ENCODE results near the gene HDAC9. TPM values are rescaled to one million over a fixed set of nuclear protein-coding genes. Genes with fewer than 3 reads are reported as not detected.

Gene HDAC9
- total and polyA plus RNA-seq, 8 donors, result 1.3 to 12.3 (median 3.5) TPM

DNA sequence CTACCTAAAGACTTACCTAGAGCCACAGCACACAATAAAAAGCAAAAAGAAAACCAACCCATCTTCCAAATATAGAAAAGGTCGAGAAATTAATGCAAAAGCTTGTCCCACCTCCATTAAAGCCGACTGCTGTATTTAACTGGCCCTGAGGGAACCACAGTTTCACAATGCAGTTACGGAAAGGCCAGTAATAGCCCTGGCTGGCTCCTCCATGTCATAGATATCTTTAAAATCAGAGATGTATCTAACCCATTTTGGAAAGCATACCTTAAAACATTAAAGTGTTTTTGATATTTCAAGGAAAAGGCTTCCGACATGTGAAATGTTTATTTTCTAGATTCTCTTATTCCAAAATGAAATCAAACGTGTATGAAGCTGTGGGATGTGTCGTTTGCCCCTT lies 23.0 kb downstream of the HDAC9 start:
- H3K27ac ChIP-seq, result no peak overlapping the region
- FAIRE-seq (no peak), DNase-seq (no peak), ATAC-seq (no peak)
- H3K9me3 ChIP-seq, result peaks cover 0 to 3% (median 0%) of the 10 kb centered on the region in 4 donors
- H3K27me3 ChIP-seq, result no peaks in the 10 kb centered on the region
- no peaks in the 10 kb centered on the region for H3K36me3 ChIP-seq
- TF ChIP-seq CTCF (IDR thresholded peaks at IDR 0.05), result no peak
- H3K4me1 ChIP-seq, result no peaks in the 10 kb centered on the region
- no peak overlapping the region for H3K4me3 ChIP-seq
- intact Hi-C loops (cut with DNase I), result no loop called here
- 62 to 77% methylated on average over 6 of the region's 6 CpGs for WGBS, 2 donors

GRCh38 chr7:18520450-18521235 lies 25.1 kb downstream of the HDAC9 start:
- Histone ChIP-seq H3K27me3 (no peaks in the 10 kb centered on the region), H3K27ac (no peak overlapping the region), H3K36me3 (no peaks in the 10 kb centered on the region), H3K9me3 (peaks cover 0 to 3% (median 0%) of the 10 kb centered on the region in 4 donors), H3K4me3 (no peak overlapping the region), H3K4me1 (no peaks in the 10 kb centered on the region)
- WGBS, 2 donors, result 57 to 58% methylated on average over 5 of the region's 5 CpGs
- FAIRE-seq (no peak), DNase-seq (no peak), ATAC-seq (no peak)
- intact Hi-C loops (cut with DNase I), result no loop called here
- TF ChIP-seq CTCF (IDR thresholded peaks at IDR 0.05), result no peak

GRCh38 chr7:18521236-18521589 lies 25.7 kb downstream of the HDAC9 start:
- intact Hi-C loops (cut with DNase I), result no loop called here
- no peak for TF ChIP-seq CTCF (IDR thresholded peaks at IDR 0.05)
- 63% methylated on average over 3 of the region's 3 CpGs for WGBS, 2 donors
- H3K27me3 ChIP-seq, result no peaks in the 10 kb centered on the region
- DNase-seq (no peak), FAIRE-seq (no peak), ATAC-seq (no peak)
- no peak overlapping the region for H3K4me3 ChIP-seq
- H3K9me3 ChIP-seq, result peaks cover 0 to 3% (median 0%) of the 10 kb centered on the region in 4 donors
- no peak overlapping the region for H3K27ac ChIP-seq
- H3K4me1 ChIP-seq, result no peaks in the 10 kb centered on the region
- H3K36me3 ChIP-seq, result no peaks in the 10 kb centered on the region

DNA sequence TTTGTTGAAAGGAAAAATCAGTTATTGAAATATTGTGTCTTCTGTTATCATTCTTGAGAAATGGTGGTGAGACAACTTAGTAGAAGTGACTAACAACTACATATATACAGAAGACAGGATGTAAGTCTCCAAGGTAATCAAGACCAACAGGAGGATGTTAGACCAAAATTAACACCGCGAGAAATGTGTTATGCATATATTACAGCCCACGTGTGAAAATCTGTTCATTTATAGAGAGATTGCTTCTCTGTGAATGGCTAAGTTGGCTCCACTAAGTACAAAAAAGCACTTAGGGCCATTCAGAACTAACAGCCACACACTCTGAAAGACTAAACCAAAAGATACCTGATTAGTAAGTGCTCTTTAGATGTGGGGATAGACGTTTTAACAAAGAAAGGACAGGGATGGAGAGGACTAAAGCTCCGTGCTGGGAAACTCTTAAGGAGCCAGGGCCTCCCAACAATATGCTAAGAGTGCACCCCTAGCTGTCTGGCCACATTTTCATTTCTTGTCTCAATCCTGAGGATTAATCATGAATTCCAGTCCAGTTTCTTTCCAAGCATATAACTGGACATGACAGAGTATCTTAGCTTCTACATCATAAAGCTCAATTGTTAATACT lies 26.5 kb downstream of the HDAC9 start:
- Histone ChIP-seq H3K4me1 (no peaks in the 10 kb centered on the region), H3K9me3 (peaks cover 0 to 3% (median 0%) of the 10 kb centered on the region in 4 donors), H3K27ac (no peak overlapping the region), H3K4me3 (no peak overlapping the region), H3K27me3 (no peaks in the 10 kb centered on the region), H3K36me3 (no peaks in the 10 kb centered on the region)
- DNase-seq (no peak), ATAC-seq (no peak), FAIRE-seq (no peak)
- intact Hi-C loops (cut with DNase I), result no loop called here
- TF ChIP-seq CTCF (IDR thresholded peaks at IDR 0.05), result no peak
- WGBS, 2 donors, result 63 to 65% methylated on average over 5 of the region's 5 CpGs

- no peak overlapping the region for H3K27ac ChIP-seq
- no peaks in the 10 kb centered on the region for H3K27me3 ChIP-seq
- peaks cover 0 to 3% (median 0%) of the 10 kb centered on the region in 4 donors for H3K9me3 ChIP-seq
- no peak for DNase-seq
- no peak overlapping the region for H3K4me3 ChIP-seq
- intact Hi-C loops (cut with DNase I), result no loop called here
- no peaks in the 10 kb centered on the region for H3K36me3 ChIP-seq
- ATAC-seq, result no peak
- 54 to 65% methylated on average over 3 of the region's 3 CpGs for WGBS, 2 donors
- FAIRE-seq, result no peak
- no peaks in the 10 kb centered on the region for H3K4me1 ChIP-seq
- TF ChIP-seq CTCF (IDR thresholded peaks at IDR 0.05), result no peak
Observed at GRCh38 chr7:18524248-18524647, 28.7 kb downstream of the HDAC9 start.

Data from pancreas (tissue), 10 donors.